COLO829 (cell line): ENCODE measurements around the gene OTUD6A.
A peak's percentile ranks its signal among the peaks of the same experiment; 100 is the strongest.

Source experiments
- DNase-seq: peaks from one replicate; pipeline ENCODE4 v3.0.0; 2012; ENCODE audit warnings: low spot score

OTUD6A gene, protein sequence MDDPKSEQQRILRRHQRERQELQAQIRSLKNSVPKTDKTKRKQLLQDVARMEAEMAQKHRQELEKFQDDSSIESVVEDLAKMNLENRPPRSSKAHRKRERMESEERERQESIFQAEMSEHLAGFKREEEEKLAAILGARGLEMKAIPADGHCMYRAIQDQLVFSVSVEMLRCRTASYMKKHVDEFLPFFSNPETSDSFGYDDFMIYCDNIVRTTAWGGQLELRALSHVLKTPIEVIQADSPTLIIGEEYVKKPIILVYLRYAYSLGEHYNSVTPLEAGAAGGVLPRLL

DNA sequence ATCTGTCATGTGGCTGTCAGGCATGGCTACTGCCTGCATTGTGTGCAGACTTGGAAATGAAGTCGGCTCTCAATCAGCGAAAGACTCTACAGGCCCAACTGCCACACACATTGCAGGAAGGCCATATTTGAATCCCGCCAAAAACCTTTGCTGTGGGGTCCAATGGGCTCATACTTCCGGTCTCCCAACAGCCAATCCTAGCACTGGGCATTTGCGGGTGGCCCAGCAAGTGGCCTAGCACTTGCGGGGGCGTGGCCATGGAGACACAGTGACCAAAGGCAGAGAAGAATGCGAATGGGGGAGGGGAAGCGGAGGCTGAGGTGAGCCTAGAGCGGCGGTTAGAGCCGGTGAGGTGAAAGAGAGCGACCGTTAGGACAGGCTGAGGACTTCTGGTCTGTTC lies at the start of gene OTUD6A:
Gene OTUD6A (plus strand): TSS at position 382 of the 400 bp plus-strand sequence. CDS start 68 bp downstream, outside the sequence.
- DNase-seq: no peak

DNA sequence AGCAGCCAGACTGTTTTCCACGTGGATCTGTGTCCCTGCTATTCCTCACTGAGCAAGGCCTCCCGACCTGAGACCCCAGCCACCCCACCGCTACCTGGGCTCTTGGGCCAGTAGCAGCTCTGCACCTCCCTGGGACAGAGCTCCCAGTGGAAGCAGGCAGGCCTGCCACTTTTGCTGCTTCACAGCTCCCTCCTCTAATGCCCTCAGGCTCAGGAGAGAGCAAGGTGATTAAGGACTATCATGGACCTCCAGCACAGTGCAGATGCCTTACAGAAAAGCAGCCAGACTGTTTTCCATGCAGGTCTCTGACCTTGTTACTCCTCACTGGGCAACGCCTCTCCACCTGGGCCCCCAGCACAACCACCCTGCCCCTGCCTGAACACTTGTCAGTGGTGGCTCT lies 49.5 kb upstream of the OTUD6A start:
- no peak for DNase-seq

DNA sequence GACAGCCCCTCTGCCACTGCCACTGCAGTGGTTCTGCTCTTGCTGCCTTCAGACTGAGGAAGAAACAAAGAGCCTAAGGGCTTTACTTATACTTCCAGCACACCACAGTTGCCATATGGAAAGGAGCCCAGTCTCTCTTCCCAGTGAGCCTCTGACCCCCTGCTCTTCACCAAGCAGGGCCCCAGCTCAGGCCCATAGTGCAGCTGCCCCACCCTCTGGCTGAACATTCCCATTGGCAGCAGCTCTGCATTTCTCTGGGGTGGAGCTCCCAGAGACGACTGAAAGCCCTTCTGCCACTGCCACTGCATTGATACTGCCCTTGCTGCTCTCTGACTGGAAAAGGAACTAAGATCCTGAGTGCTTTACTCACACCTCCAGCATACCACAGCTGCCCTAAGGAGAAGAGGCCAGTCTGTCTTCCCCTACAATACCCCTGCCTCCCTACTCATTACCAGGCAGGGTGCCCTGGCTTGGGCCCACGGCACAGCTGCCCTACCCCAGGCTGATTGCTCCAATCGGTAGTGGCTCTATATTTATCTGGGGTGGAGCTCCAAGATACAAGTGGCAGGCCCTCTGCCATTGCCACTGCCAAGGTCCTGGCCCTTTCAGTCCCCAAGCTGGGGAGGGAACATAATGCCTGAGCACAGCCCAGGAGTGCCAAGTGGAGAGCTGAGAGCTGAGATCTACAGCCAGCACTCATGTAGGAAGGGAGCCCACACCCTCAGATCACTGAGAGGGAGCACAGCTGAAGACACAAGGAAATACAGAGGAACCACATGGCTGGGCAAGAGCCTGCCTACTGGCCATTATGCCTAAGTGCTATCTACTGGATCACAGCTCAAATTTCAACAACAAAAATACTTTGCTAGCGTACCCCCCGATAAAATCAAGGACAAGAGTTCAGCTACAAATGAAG lies 48.5 kb upstream of the OTUD6A start:
- no peak for DNase-seq

DNA sequence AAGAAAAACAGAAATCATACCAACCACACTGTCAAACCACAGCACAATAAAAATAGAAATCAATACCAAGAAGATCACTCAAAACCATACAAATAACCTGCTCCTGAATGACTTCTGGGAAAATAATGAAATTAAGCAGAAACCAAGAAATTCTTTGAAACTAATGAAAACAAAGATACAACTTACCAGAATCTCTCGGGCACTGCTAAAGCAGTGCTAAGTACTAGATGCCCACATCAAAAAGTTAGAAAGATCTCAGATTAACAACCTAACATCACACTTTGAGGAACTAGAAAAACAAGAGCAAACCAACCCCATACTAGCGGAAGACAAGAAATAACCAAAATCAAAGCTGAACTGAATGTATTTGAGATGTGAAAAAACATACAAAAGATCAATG lies 45.7 kb upstream of the OTUD6A start:
- no peak for DNase-seq

DNA sequence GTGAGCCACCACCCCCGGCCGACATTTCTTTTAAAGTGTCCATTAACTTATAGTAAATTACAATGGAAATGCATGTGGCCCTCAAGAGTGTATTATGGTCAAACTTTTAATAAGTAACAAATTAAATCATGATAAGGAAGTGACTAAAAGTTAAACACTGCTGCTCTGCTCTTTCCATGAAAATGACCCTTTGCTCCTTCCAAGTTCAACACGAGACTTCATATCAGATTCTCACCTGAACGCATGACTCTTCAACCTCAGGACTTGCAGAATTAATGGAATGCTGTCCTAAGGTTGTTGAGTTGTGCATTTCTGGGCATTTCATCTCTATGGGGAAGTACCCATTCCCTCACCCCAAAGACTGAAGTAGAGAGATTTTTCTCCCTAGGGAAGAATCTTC lies 39.6 kb upstream of the OTUD6A start:
- DNase-seq: no peak

DNA sequence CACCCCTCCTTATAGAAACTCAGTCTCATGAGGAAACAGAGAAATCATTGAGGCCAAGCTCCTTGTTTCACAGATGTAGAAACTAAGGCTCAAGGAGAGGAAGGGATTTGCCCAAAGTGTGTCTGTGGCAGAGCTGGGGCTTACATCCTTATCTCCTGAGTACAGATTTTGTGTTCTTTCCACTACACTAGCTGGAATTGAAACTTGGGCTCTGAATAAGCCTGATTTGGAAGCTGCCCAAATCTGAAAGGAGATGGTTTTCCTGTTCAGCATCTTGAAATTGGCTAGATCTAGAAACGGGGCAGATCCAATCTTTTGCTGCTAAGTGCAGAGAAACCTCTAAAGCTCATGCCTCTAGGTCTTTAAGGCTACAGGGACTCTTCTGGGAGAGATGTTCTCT lies 36.8 kb upstream of the OTUD6A start:
- no peak for DNase-seq

DNA sequence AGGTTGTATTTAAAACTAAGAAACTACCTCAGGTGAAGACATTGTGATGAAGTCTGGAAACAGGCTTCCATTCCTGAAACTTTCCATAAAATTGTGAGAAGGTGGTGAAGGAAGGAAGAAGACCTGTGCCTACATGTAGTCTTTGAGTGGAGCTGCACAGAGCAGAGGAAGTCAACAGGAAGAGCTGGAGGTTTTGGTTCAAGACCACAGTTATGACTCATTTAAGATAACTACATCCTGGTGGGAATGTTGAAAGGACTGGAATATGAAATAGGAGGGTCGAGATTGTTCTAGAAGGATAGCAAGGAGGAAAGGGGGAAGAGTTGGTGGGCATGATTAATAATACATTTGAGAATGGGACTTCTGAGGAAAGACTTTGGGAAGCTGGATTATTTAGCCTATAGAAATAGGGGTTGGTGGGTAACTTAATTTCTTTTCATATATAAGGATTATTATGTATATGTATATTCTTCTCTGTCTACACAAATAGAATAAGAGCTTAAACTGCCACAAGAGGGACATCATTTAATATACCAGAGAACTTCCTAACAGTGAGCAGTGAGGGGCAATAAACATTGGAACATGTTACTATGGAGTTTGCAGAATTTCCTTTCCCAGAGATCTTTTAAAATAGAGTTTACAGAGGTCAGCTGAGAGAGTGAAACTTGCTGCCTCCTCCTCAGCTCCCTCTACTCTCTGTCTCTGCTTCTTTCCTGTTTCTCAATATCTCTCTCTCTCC lies 36.0 kb upstream of the OTUD6A start:
- no peak for DNase-seq

DNA sequence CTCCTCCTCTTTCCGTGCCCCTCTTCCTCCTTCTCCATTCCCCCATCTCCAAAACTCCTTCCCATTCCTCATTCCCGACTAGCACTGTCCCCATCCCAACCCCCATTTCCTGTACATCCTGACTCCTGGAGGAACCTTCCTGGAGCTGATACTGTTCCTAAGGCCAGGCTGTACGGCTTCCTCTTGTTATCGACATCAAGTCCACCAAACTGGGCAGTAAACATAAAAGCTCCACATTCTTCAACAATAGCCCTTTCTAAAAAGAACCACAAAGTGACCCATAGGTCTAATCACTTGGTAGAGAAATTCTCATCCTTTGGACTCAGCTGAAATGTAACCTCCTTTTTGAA lies 35.4 kb upstream of the OTUD6A start:
- no peak for DNase-seq

DNA sequence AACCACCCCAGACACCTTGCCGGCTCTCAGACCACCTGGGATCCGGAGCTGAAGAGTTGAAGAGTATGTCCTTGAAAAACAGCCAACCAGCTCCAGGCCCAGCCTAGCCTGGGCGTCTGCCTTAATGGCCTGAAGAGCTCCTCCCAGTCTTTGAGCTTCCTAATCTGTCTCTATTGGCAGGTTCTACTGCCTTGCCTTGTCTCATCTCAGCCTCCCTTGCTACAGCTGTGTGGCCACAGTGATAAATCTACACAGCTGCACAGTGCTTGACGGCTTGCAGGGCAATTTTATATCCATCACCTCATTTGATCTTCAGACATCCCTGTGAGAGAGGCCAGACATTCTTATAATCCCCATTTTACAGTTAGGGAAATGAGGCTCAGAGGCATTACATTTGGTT lies 32.4 kb upstream of the OTUD6A start:
- no peak for DNase-seq

DNA sequence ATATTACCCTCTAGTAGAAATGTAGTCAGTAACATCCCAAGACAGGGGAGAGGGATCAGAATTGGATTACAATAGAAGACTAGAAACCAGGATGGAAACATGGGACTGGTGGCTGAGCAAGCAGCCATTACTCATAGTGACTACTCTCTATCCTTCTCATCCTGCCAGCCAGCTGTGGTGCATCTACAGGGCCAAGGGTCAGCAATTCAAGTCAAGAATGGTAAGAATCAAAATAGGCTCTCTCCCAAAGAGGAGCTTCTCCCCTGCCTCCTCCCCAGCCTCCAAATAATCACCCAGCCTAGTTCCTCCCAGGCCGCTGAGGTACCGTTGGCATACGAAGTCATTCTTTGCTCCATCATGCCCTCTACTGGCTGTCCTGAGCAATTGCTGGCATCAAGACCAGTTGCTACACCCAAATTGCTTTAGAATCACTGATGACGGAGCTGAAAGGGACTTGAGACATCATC lies 31.9 kb upstream of the OTUD6A start:
- DNase-seq: peak; percentile 74

DNA sequence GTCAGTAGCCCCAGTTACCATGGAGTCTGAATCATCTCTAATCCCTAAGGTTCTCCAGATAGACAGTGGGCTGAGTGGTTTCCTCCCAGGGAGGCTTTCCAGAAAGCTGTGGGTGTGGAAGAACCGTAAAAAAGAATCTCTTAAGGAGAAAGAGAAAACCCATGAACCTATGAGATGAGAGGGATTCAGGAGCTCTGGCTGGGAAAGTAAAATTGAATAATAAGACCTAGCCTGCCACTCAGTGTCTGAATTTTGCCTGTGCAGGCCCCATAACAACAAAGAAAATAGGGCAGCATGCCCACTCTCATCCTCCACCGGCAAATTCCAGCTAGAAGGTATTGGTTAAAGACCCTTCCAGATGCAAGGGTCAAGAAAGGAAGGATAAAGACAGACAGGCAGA lies 29.5 kb upstream of the OTUD6A start:
- no peak for DNase-seq

DNA sequence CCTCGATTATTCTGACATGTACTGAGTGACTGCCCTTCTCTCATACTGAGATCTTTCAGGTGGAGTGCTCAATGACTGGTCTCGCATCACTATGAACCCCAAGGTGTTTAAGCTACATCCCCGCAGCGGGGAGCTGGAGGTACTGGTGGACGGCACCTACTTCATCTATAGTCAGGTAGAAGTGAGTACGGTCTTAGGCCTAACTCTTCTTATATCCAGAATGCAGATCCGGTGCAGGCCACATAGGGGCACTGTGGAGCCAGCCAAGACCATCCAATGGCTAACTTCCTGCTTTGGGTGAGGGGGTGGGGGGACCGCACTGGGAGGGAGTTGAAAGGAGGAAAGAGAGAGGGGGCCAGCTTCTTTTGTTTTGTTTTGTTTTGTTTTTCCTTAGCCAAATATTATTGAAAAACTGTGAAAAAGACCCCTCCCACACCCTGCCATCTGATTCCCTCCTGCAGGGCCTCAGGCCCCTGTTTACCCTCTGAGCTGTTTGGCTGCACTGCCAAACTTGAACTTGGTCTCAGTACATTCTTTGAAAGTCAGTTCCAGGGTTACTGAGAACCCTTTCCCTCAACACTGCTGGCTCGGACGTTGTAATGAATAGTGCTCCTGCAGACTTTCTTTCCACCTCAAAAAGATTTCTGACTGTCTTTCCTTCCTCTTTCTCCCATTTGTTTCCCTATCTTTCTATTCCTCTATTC lies 28.8 kb upstream of the OTUD6A start:
- DNase-seq: peak; percentile 36

DNA sequence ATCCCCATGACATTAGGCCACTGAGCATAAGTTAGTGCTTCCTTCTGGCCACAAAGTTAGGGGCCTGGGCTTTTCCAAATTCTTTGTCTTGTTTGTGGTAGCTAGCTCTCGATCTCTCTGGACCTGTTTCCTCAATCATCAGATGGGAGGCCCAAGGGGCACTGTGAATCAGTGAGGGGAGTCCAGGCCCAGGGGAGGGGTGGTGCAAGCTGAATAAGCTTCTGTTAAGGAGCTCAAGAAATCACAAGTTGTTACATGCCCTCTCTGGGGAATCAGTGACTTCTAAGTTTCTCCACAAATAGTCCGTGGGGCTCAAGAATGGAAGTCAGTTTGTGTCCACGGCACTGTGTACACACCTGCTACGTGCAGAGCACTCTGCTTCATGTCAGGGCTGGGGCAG lies 27.6 kb upstream of the OTUD6A start:
- no peak for DNase-seq

DNA sequence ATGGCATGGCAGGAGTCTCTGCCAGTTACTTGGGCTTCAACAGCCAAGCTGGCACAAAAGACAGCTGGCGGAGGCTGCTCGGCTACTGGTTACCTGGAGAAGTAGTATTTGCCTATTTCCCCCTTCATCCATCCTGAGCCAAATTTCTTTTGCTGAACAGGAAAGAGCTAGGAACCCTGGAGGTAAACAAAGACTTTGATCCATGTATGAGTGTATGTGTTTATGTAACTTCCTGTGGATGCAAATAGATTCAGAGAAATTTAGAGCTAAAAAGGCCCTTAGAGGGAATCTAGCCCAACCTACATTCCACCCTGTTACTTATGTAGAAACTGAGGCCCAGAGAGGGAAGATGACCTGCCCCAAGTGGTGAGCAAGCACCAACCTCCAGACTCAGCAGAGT lies 23.7 kb upstream of the OTUD6A start:
- no peak for DNase-seq

DNA sequence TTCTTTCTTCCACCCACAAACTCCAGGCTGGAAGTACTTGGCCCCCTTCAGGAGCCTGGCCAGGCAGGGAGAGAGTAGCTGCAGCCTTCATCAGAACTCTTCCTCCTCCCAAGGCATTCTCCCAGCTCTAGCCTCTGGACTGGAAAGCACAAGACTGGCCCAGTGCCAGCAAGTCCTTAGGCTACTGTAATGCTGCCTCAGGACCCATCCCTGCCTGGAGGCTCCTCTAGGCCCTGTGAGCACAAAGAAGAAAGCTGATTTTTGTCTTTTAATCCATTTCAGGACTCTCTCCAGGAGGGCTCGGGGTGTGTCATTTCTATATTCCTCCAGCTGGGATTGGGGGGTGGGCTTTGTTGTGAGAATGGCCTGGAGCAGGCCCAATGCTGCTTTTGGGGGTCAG lies 23.3 kb upstream of the OTUD6A start:
- no peak for DNase-seq

DNA sequence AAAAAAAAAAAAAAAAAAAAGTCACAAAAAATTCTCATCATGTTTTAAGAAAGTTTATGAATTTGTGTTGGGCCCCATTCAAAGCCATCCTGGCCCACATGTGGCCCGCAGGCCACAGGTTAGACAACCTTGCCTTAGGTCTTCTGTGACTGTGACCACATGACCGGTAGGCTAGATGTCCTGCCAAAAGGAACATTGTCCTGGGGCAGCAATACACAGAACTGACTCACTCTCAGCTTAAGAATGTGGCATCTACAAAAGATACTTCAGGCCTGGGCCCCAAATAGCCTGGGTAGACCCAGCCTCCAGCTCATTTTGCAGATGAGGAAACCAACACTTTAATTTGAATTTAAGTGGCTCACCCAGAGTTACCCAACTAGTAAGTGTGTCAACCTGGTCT lies 22.5 kb upstream of the OTUD6A start:
- DNase-seq: no peak

DNA sequence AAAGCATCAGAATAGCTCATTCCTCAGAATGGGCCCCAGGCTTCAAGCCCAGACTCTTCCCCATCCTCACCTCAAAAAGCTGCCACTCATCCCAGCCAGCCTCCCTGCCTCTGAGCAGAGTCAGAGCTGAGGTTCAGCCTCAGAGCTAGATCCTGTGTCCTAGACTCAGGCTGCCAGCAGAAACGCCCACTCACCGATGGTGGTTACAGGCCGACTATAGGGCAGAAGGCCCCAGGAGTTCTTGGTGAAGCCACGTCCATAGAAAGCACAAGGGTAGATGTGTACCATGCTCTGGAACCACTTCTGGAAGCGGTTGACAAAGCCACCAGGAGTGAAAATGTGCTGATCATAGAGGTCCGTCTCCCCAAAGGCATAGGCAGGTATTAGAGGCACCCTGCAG lies 20.3 kb upstream of the OTUD6A start:
- no peak for DNase-seq

DNA sequence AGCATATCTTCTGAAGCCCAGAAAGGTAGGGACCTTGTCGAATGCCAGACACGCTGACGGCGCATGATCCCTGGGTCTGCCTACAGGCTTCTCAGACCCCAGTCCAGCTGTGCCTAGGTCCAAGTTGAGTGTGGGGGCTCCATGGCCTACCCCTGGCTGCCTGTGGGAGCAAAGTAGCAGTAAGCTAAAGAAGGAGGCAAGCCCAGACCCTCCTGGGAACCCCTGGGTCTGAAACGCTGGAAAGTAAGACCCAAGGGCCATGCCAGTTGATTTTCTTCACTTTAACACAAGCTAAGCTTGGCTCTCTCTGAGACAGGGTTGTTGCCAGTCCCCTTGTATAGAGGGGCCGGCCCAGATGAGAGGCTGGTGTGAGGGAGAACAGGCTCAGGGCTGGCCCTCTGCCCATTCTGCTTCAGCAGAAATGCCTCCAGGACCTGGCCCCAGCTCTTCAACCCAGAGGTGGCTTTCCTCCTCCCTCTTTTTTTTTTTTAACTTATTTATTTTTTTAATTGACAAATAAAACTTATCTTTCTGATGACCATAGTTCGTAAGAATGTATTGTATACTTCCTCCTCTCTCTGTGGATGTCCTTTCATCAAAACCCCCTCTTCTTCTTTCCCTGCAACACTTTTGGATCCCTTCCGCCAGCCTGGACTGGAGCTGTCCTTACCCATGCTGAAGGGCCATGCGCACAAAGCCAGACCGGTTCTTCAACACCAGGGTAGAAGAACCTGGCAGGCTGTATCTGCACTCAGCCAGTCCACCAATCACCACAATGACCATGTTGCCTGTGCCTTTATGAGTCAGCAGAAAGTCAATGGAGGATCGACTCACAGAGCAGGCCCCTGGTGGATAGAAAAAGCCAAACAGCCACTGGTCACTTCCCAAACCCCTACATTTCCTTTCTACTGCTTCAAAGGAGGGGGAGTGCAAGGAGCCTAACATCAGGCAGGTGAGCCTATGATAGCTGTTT lies 19.6 kb upstream of the OTUD6A start:
- DNase-seq: no peak

DNA sequence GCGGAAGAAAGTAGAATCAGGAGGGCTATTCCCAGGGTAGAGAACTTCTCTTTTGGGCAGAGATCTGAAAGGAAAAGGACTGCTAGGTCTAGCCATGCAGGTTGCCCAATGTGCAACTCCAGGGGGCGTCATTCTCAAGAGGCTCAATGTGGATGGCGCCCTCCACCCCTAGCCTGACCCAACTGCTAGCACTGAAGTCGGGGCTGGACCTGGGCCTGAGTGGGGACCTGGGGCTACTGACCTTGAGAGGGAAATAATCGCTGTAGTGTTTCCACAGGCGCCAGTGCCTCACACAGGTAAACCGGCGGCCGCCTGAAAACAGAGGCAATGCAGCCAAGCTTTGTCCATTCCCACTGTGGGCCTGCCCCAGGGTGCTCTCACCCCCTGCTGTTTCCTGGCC lies 18.6 kb upstream of the OTUD6A start:
- DNase-seq: no peak

DNA sequence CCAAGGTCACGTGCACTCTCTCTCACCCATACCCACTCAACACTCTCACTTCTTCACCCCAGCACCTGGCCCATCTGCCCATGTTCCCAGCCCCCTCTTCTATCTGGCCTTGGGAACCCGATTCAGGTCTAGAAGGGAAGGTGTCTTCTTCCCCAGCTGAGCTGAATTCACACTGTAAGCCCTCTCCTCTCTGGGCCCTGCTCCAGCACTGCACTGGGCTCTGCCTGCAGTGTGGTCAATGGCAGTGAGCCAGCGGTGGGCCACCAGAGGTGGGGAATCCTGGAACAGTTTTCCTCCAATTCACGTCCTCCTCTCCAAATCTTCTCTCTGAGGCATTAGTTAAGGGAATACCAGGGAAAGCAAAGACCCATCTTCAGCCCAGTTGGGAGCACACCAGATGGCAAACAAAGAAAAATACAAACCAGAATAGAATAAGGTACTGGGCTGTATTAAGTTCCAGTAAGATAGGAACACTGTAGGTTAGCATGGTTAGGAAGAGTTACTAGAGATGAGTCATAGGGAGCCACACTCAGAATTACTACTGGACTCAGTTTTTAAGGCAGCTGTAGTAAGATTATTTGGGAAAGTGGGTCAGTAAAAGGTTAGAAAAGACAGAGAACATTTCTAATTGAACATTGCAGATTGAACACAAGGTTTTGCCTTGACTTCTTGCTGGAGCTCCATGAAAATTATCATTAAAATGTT lies 17.6 kb upstream of the OTUD6A start:
- DNase-seq: no peak
